Activated naive CD4-positive, alpha-beta T cell treated with anti-CD3 and anti-CD28 coated beads for 36 hours (primary cell): ENCODE results near the gene MBNL1. TPM values are rescaled to one million over a fixed set of nuclear protein-coding genes. Genes with fewer than 3 reads are reported as not detected.

Experiments
- CTCF ChIA-PET: fragments of 350-600 bp; sonication (Branson Sonifier 250); formaldehyde crosslinking; loops from one replicate; lab custom pipeline; 2021; ENCODE audit warnings: antibody characterized with exemption; lab: Charles Lee
- DNase-seq: peaks from one replicate; pipeline ENCODE4 v3.0.0-alpha.2; 2020
- H3K27ac Mint-ChIP-seq: one replicate; pipeline ENCODE4 v1.8.0; 2021; ENCODE audit warnings: mild to moderate bottlenecking, mixed read lengths
- H3K27me3 Mint-ChIP-seq: one replicate; pipeline ENCODE4 v1.8.0; 2021; ENCODE audit warnings: low read depth, mixed read lengths
- H3K36me3 Mint-ChIP-seq: one replicate; pipeline ENCODE4 v1.8.0; 2021; ENCODE audit warnings: low read depth, mixed read lengths
- H3K4me1 Mint-ChIP-seq: one replicate; pipeline ENCODE4 v1.8.0; 2021; ENCODE audit warnings: low read depth, mixed read lengths
- H3K4me3 Mint-ChIP-seq: one replicate; pipeline ENCODE4 v1.8.0; 2021; ENCODE audit warnings: mild to moderate bottlenecking, moderate library complexity, mixed read lengths
- H3K9me3 Mint-ChIP-seq: one replicate; pipeline ENCODE4 v1.8.0; 2021; ENCODE audit warnings: mixed read lengths
- intact Hi-C: fragments of 100-400 bp; cut with micrococcal nuclease; formaldehyde crosslinking; loops from one replicate; pipeline ENCODE4 v1.15.1; 2023
- total RNA-seq, 2 experiments: library from RNA; stranded (reverse); gene quantifications; one replicate each; pipeline ENCODE4 v1.2.3, GENCODE V29; 2021

MBNL1 gene
- total RNA-seq, 2 experiments from 2014 or later = 387 to 391 TPM

DNA sequence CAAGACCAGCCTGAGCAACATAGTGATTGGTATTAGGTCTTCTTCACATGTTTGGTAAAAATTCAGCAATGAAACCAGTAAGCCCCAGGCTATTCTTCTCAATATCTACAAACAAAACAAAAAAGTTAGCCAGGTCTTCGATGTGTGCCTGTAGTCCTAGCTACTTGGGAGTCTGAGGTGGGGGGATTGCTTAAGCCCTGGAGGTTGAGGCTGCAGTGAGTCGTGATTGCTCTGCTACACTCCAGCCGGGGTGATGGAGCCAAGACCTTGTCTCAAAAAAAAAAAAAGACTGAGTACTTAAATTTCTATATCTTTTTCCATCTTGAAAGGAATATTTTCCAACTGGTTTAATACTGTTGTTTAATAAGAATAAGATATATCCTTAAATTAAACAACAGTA is 106.8 kb downstream of the MBNL1 start:
- Mint-ChIP-seq H3K27me3 (no peaks in the 10 kb centered on the region), H3K9me3 (no peaks in the 10 kb centered on the region), H3K27ac (peak overlapping the region; percentile 48), H3K36me3 (peaks cover 38% of the 10 kb centered on the region), H3K4me1 (peaks cover 79% of the 10 kb centered on the region), H3K4me3 (no peak overlapping the region)
- DNase-seq = no peak
- intact Hi-C loops = no loop called here
- CTCF ChIA-PET = interaction anchor here (0.5 kb wide), 1 partner anchor 205 kb away, joined by 3 read pairs; no protein-coding TSS in a partner anchor

GRCh38 chr3:152376351-152377183 is 107.8 kb downstream of the MBNL1 start:
- H3K4me3 Mint-ChIP-seq = no peak overlapping the region
- H3K9me3 Mint-ChIP-seq = no peaks in the 10 kb centered on the region
- no peak for DNase-seq
- intact Hi-C loops = no loop called here
- peaks cover 29% of the 10 kb centered on the region for H3K36me3 Mint-ChIP-seq
- peaks cover 74% of the 10 kb centered on the region for H3K4me1 Mint-ChIP-seq
- H3K27ac Mint-ChIP-seq = peak overlapping the region; percentile 74
- no peaks in the 10 kb centered on the region for H3K27me3 Mint-ChIP-seq
- CTCF ChIA-PET = interaction anchor here (0.7 to 0.9 kb wide), 2 partner anchors 12 to 71 kb away, joined by 3 read pairs; no protein-coding TSS in a partner anchor

DNA sequence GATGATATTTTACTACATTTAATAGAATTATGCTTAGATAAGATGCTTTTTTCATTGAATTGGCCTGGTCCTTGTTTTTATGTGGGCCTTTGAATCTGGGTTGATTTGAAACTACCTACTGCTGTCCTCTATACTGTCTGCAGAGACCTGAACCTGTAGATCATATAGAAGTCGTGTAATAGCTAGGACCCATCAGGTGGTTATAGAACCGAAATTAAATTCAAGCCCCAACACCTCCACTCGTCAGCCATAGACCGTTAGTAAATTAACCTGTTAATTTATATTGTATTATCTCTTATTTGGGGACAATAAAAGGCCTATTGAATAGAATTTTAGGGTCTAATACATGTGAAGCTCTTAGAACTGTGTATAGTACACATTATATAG is 108.4 kb downstream of the MBNL1 start:
- Mint-ChIP-seq H3K27me3 (no peaks in the 10 kb centered on the region), H3K27ac (no peak overlapping the region), H3K9me3 (no peaks in the 10 kb centered on the region), H3K4me1 (peaks cover 73% of the 10 kb centered on the region), H3K36me3 (peaks cover 24% of the 10 kb centered on the region), H3K4me3 (no peak overlapping the region)
- DNase-seq = no peak
- intact Hi-C loops = no loop called here
- CTCF ChIA-PET = no interaction called here

- Mint-ChIP-seq H3K4me3 (no peak overlapping the region), H3K36me3 (peaks cover 15% of the 10 kb centered on the region), H3K27me3 (no peaks in the 10 kb centered on the region), H3K27ac (peak overlapping the region; percentile 74), H3K9me3 (no peaks in the 10 kb centered on the region), H3K4me1 (peaks cover 77% of the 10 kb centered on the region)
- CTCF ChIA-PET = interaction anchor here (0.7 kb wide), 1 partner anchor 64 kb away, joined by 3 read pairs; no protein-coding TSS in a partner anchor
- DNase-seq = no peak
- intact Hi-C loops = loop anchor here (2.0 to 5.0 kb wide), 3 partner anchors 23 to 1177 kb away; partner anchors contain the start of gene GPR171
Measured at GRCh38 chr3:152379415-152380042, 110.8 kb downstream of the MBNL1 start.

DNA sequence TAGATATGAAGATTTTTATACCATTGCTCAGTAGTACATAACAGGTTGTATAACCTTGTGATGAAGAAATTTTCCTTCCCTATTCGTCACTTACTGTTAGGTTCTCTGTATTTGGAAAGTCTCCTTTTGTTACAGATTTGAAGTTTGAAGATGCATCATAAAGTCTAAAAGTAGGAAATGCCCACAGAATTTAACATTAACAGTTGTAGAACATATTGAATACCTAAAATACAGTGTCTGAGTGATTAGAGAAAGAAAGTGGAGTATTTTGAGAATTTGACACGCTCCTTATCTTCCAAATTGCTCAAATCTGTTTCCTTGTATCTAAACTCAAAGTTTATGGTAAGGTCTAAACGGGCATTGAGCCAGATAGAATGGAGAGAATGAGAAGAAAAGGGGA is 111.3 kb downstream of the MBNL1 start:
- CTCF ChIA-PET = no interaction called here
- intact Hi-C loops = loop anchor here (2.0 to 5.0 kb wide), 3 partner anchors 23 to 1178 kb away; partner anchors contain the start of gene GPR171
- no peaks in the 10 kb centered on the region for H3K27me3 Mint-ChIP-seq
- peaks cover 77% of the 10 kb centered on the region for H3K4me1 Mint-ChIP-seq
- H3K36me3 Mint-ChIP-seq = peaks cover 13% of the 10 kb centered on the region
- H3K9me3 Mint-ChIP-seq = no peaks in the 10 kb centered on the region
- H3K4me3 Mint-ChIP-seq = no peak overlapping the region
- H3K27ac Mint-ChIP-seq = peak overlapping the region; percentile 74
- no peak for DNase-seq

DNA sequence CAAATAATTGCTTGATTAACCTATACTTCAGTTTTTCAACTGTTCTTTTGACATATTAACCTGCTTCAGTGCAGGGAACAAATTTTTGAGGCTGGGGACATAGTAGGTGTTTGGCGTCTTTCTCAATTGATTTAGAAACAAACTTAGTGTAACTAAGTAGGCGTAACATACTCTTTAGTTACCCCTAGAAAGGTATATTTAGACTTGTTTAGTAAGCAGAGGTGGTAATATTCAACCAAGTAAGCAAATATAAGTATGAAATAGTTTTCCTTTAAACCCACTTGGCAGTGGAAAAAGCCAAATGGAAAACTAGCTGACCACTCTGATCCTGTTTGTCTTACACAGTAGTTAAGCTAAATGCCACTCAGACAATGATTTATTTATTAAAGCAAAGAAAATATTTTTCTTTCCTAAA is 113.2 kb downstream of the MBNL1 start:
- no peaks in the 10 kb centered on the region for H3K9me3 Mint-ChIP-seq
- DNase-seq = no peak
- H3K27me3 Mint-ChIP-seq = no peaks in the 10 kb centered on the region
- peak overlapping the region; percentile 59 for H3K27ac Mint-ChIP-seq
- CTCF ChIA-PET = interaction anchor here (0.8 kb wide), 1 partner anchor 16 kb away, joined by 3 read pairs; no protein-coding TSS in a partner anchor
- peaks cover 11% of the 10 kb centered on the region for H3K36me3 Mint-ChIP-seq
- intact Hi-C loops = loop anchor here (2.0 to 5.0 kb wide), 3 partner anchors 21 to 1180 kb away; partner anchors contain the start of gene GPR171
- H3K4me1 Mint-ChIP-seq = peaks cover 77% of the 10 kb centered on the region
- H3K4me3 Mint-ChIP-seq = no peak overlapping the region

DNA sequence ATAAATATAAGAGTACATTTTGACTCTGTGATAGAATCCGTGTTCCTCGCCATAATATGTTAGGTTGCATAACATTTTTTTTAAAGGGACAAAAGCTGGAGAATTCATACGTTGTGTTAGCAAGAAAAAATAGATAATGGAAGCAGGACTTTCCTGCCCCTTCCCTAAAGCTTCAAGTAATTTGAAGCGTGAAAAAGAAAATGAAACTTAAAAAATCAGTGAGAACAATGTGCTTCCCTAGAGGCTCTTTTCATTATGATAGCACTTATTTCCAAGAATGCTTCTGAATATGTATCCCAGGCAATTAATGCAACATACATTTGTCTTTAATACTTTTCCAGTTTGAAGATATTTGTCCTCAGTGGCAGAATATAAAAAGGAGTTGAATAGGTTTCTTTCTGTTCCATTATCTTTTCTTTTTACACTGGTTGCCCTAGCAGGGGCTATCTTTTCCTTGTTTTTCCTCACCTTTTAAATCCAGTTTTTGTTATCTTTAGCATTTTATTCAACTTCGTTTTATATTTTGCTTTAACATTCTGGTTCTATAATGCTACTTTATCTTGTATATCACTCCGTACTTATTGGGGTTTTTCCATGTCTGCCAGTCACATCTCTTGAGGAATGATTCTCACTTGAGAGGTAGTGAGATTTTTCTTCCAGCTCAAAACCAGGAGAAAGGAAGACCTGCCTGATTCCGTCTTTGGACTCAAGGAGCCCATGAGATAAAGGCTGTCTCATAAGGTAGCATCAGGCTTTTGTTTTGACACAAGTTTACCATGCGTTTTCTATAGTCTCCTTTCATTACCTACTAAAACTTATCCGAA is 113.8 kb downstream of the MBNL1 start:
- peak overlapping the region; percentile 71 for H3K4me3 Mint-ChIP-seq
- CTCF ChIA-PET = interaction anchor here (0.6 to 0.8 kb wide), 3 partner anchors 16 to 49 kb away, joined by 3 to 4 read pairs (median 3); no protein-coding TSS in a partner anchor
- DNase-seq = no peak
- peak overlapping the region; percentile 89 for H3K27ac Mint-ChIP-seq
- peaks cover 77% of the 10 kb centered on the region for H3K4me1 Mint-ChIP-seq
- H3K36me3 Mint-ChIP-seq = peaks cover 13% of the 10 kb centered on the region
- H3K27me3 Mint-ChIP-seq = no peaks in the 10 kb centered on the region
- intact Hi-C loops = loop anchor here (5.0 kb wide), 1 partner anchor 1180 kb away; the partner anchor contains the start of gene GPR171
- no peaks in the 10 kb centered on the region for H3K9me3 Mint-ChIP-seq

GRCh38 chr3:152383136-152383606 is 114.4 kb downstream of the MBNL1 start:
- Mint-ChIP-seq H3K4me1 (peaks cover 78% of the 10 kb centered on the region), H3K27ac (peak overlapping the region; percentile 89), H3K4me3 (peak overlapping the region; percentile 71)

DNA sequence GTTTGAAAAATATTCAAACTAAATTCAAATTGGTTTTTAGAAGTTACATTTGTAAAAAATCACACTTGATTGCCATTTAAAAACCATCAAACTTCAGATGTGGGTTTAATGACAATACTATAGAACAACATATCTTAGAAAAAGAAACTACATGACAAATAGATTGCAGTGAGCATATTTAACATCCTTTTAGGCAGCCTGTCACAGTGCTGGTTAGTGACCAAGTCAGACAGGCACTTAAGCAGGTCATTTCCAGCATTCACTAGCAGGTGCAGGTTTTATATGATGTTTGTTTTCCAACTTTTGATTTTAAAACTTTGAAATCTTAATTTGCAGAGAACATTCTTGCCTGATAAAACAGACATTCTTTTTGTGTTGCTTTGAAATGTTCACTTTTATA is 115.7 kb downstream of the MBNL1 start:
- no peaks in the 10 kb centered on the region for H3K27me3 Mint-ChIP-seq
- H3K9me3 Mint-ChIP-seq = no peaks in the 10 kb centered on the region
- peaks cover 9% of the 10 kb centered on the region for H3K36me3 Mint-ChIP-seq
- CTCF ChIA-PET = no interaction called here
- H3K27ac Mint-ChIP-seq = peak overlapping the region; percentile 84
- intact Hi-C loops = loop anchor here (2.0 to 5.0 kb wide), 2 partner anchors 16 to 1182 kb away; partner anchors contain the start of gene GPR171
- no peak overlapping the region for H3K4me3 Mint-ChIP-seq
- peak; percentile 37 for DNase-seq
- H3K4me1 Mint-ChIP-seq = peaks cover 80% of the 10 kb centered on the region

More at GRCh38 chr3:152383136-152383606, 114.4 kb downstream of the MBNL1 start:
- peaks cover 9% of the 10 kb centered on the region for H3K36me3 Mint-ChIP-seq
- H3K27me3 Mint-ChIP-seq = no peaks in the 10 kb centered on the region
- CTCF ChIA-PET = interaction anchor here (0.6 kb wide), 1 partner anchor 48 kb away, joined by 3 read pairs; no protein-coding TSS in a partner anchor
- intact Hi-C loops = loop anchor here (5.0 kb wide), 1 partner anchor 1181 kb away; the partner anchor contains the start of gene GPR171
- H3K9me3 Mint-ChIP-seq = no peaks in the 10 kb centered on the region
- no peak for DNase-seq

DNA sequence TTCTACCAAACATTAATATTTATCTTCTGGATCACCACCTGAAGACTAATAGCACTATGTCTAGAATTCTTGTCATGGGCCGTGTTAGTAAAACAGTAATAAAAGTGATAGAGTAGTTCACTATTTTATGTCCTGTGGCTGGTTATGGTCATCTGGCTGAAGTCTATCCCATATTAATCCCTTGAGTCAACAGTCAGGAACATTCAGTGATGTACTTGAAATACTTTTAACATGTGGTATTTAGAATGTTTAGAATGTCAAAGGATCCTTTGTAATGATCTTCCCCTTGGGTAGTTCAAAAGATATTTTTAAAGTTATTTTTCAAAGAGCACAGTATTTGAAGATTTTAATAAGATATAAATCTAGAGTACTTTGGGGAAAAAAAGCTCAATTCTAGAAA is 117.0 kb downstream of the MBNL1 start:
- Mint-ChIP-seq H3K27me3 (no peaks in the 10 kb centered on the region), H3K9me3 (no peaks in the 10 kb centered on the region), H3K4me1 (peaks cover 75% of the 10 kb centered on the region), H3K27ac (peak overlapping the region; percentile 36), H3K36me3 (peaks cover 10% of the 10 kb centered on the region), H3K4me3 (no peak overlapping the region)
- DNase-seq = no peak
- CTCF ChIA-PET = no interaction called here
- intact Hi-C loops = loop anchor here (2.0 kb wide), 1 partner anchor 17 kb away; no protein-coding TSS in a partner anchor

DNA sequence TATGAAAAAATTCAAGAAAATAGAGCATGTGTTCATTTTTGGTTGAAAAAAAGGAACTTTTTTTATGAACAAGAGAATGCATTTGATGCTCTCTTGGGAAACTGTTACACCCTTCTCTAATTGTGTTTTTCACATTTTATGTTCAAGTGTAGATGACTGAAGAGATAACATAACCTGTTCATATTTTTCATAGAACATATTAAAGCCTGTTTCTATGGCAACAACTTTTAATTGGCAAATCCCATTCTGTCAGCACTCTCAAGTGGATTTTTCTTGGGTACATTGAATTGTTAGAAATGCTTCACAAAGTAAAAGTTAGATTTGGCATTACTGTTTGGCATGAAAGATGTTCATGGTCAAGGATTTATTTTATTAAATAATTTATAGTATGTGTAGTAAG is 117.5 kb downstream of the MBNL1 start:
- peaks cover 77% of the 10 kb centered on the region for H3K4me1 Mint-ChIP-seq
- no peaks in the 10 kb centered on the region for H3K27me3 Mint-ChIP-seq
- intact Hi-C loops = no loop called here
- DNase-seq = no peak
- no peak overlapping the region for H3K4me3 Mint-ChIP-seq
- H3K27ac Mint-ChIP-seq = no peak overlapping the region
- no peaks in the 10 kb centered on the region for H3K9me3 Mint-ChIP-seq
- H3K36me3 Mint-ChIP-seq = peaks cover 11% of the 10 kb centered on the region
- CTCF ChIA-PET = no interaction called here
